Smooth muscle cell (in vitro differentiated cells): ENCODE results near the gene KRT71. TPM values are rescaled to one million over a fixed set of nuclear protein-coding genes. Genes with fewer than 3 reads are reported as not detected.

ENCODE experiments used
- DNase-seq: peaks from one replicate; lab custom pipeline; 2025; ENCODE audit not compliant: unreplicated experiment; lab: John Stamatoyannopoulos, UW
- H2AFZ ChIP-seq: fragments of 200-600 bp; sonication (generic); 2 replicates; pipeline ENCODE4 v1.6.0; 2016; ENCODE audit warnings: antibody characterized with exemption, low read depth, mild to moderate bottlenecking
- H3F3A ChIP-seq: fragments of 200-600 bp; sonication (generic); 2 replicates; pipeline ENCODE4 v1.6.0; 2017; ENCODE audit warnings: antibody characterized with exemption, low read depth
- H3K27ac ChIP-seq: fragments of 200-600 bp; sonication (generic); 2 replicates; pipeline ENCODE4 v1.5.1; 2016; ENCODE audit warnings: low read depth, mild to moderate bottlenecking
- H3K27me3 ChIP-seq: fragments of 200-600 bp; sonication (generic); 2 replicates; pipeline ENCODE4 v1.6.1; 2016; ENCODE audit warnings: low read depth, mild to moderate bottlenecking
- H3K36me3 ChIP-seq: fragments of 200-600 bp; sonication (generic); 2 replicates; pipeline ENCODE4 v1.5.1; 2016; ENCODE audit warnings: low read depth
- H3K4me1 ChIP-seq: fragments of 200-600 bp; sonication (generic); 2 replicates; pipeline ENCODE4 v1.5.1; 2016; ENCODE audit warnings: low read depth
- H3K4me2 ChIP-seq: fragments of 200-600 bp; sonication (generic); 2 replicates; pipeline ENCODE4 v1.6.0; 2016; ENCODE audit warnings: mild to moderate bottlenecking
- H3K4me3 ChIP-seq: fragments of 200-600 bp; sonication (generic); 2 replicates; pipeline ENCODE4 v1.5.1; 2016; ENCODE audit warnings: mild to moderate bottlenecking
- H3K79me2 ChIP-seq: fragments of 200-600 bp; sonication (generic); 2 replicates; pipeline ENCODE4 v1.6.0; 2016; ENCODE audit warnings: low read depth, mild to moderate bottlenecking
- H3K9ac ChIP-seq: fragments of 200-600 bp; sonication (generic); 2 replicates; pipeline ENCODE4 v1.6.0; 2016; ENCODE audit warnings: low read depth
- H3K9me3 ChIP-seq: fragments of 200-600 bp; sonication (generic); replicated peaks from 2 replicates; pipeline ENCODE4 v1.5.1; 2016; ENCODE audit warnings: low read depth
- H4K20me1 ChIP-seq: fragments of 200-600 bp; sonication (generic); 2 replicates; pipeline ENCODE4 v1.6.0; 2016; ENCODE audit warnings: low read depth
- CTCF ChIP-seq: fragments of 200-600 bp; sonication (generic); IDR thresholded peaks from 2 replicates; pipeline ENCODE4 v1.5.1; 2017; ENCODE audit warnings: borderline replicate concordance, mild to moderate bottlenecking, antibody characterized with exemption; ENCODE audit not compliant: insufficient read depth, poor library complexity, severe bottlenecking
- WGBS: methylation state at CpG from one replicate; pipeline ENCODE4 v1.1.7; 2016; ENCODE audit warnings: low lambda C conversion rate; 5-methylcytosine and 5-hydroxymethylcytosine counted together
- polyA plus RNA-seq: library from polyadenylated mRNA; unstranded; fragments of >200 nt; fragmentation: Nextera tagmentation; extraction: Ambion mirVana; gene quantifications from 2 replicates; pipeline ENCODE4 v1.2.1, GENCODE V29; 2016
- total RNA-seq: library from RNA; depleted of rRNA; stranded (reverse); fragments of >200 nt; gene quantifications from 2 replicates; pipeline ENCODE4 v1.2.3, GENCODE V29; 2014

The KRT71 gene
- total and polyA plus RNA-seq, 2 experiments from 2014 or later, result not detected

- Histone ChIP-seq H3K36me3 (no peaks in the 10 kb centered on the region), H4K20me1 (no peaks in the 10 kb centered on the region), H2AFZ (no peak overlapping the region), H3K4me1 (peaks cover 5% of the 10 kb centered on the region), H3K9me3 (no peaks in the 10 kb centered on the region), H3K4me2 (no peak overlapping the region), H3K79me2 (no peaks in the 10 kb centered on the region), H3K4me3 (no peak overlapping the region), H3K9ac (no peak overlapping the region), H3K27me3 (no peaks in the 10 kb centered on the region), H3K27ac (no peak overlapping the region), H3F3A (no peaks in the 10 kb centered on the region)
- TF ChIP-seq CTCF, result no peak
- 88% methylated on average over 13 of the region's 13 CpGs for WGBS
- no peak for DNase-seq
Measured at GRCh38 chr12:52525661-52526499, 27.1 kb downstream of the KRT71 start.

- Histone ChIP-seq H3K4me3 (no peak overlapping the region), H3K36me3 (no peaks in the 10 kb centered on the region), H2AFZ (no peak overlapping the region), H4K20me1 (no peaks in the 10 kb centered on the region), H3K9me3 (no peaks in the 10 kb centered on the region), H3K4me1 (peaks cover 5% of the 10 kb centered on the region), H3K27me3 (no peaks in the 10 kb centered on the region), H3K27ac (no peak overlapping the region), H3K9ac (no peak overlapping the region), H3F3A (no peaks in the 10 kb centered on the region), H3K79me2 (no peaks in the 10 kb centered on the region), H3K4me2 (no peak overlapping the region)
- 82% methylated on average over 5 of the region's 5 CpGs for WGBS
- DNase-seq, result no peak
- no peak for TF ChIP-seq CTCF
Measured at GRCh38 chr12:52524898-52525591, 27.9 kb downstream of the KRT71 start.

- no peak for DNase-seq
- 80% methylated on average over 6 of the region's 6 CpGs for WGBS
- H3K79me2 ChIP-seq, result no peaks in the 10 kb centered on the region
- peaks cover 5% of the 10 kb centered on the region for H3K4me1 ChIP-seq
- H2AFZ ChIP-seq, result no peak overlapping the region
- no peak for TF ChIP-seq CTCF
- no peaks in the 10 kb centered on the region for H3K27me3 ChIP-seq
- H3K9me3 ChIP-seq, result no peaks in the 10 kb centered on the region
- H3K4me2 ChIP-seq, result no peak overlapping the region
- no peak overlapping the region for H3K4me3 ChIP-seq
- no peaks in the 10 kb centered on the region for H3K36me3 ChIP-seq
- H3K27ac ChIP-seq, result no peak overlapping the region
- no peaks in the 10 kb centered on the region for H3F3A ChIP-seq
- no peaks in the 10 kb centered on the region for H4K20me1 ChIP-seq
- H3K9ac ChIP-seq, result no peak overlapping the region
Measured at GRCh38 chr12:52524241-52524897, 28.6 kb downstream of the KRT71 start.
